GM21529 (cell line): Measurements from ENCODE around the gene SHB.

Experiments
- ATAC-seq: cut with Tn5 transposase; IDR thresholded peaks from one replicate; pipeline ENCODE4 v1.9.1; 2021; ENCODE audit not compliant: unreplicated experiment

SHB gene

GRCh38 chr9:38026021-38026809 is 42.8 kb downstream of the SHB start:
- no peak for ATAC-seq

- ATAC-seq = no peak
These were observed 43.9 kb downstream of the SHB start for GRCh38 chr9:38025166-38025565.

- ATAC-seq = no peak
These were observed 44.9 kb downstream of the SHB start for GRCh38 chr9:38024036-38024681.

- no peak for ATAC-seq
These were observed 45.4 kb downstream of the SHB start for GRCh38 chr9:38023661-38024035.

GRCh38 chr9:38022995-38023394 is 46.0 kb downstream of the SHB start:
- ATAC-seq = no peak

- no peak for ATAC-seq
These were observed 46.7 kb downstream of the SHB start for GRCh38 chr9:38022203-38022895.

- no peak for ATAC-seq
These were observed 48.6 kb downstream of the SHB start for GRCh38 chr9:38020151-38021076.

GRCh38 chr9:38019731-38020130 is 49.3 kb downstream of the SHB start:
- no peak for ATAC-seq

GRCh38 chr9:38018958-38019602 is 49.9 kb downstream of the SHB start:
- no peak for ATAC-seq

GRCh38 chr9:38018241-38018957 is 50.6 kb downstream of the SHB start:
- ATAC-seq = no peak

- ATAC-seq = no peak
These were observed 51.2 kb downstream of the SHB start for GRCh38 chr9:38017885-38018186.

GRCh38 chr9:38017149-38017884 is 51.7 kb downstream of the SHB start:
- no peak for ATAC-seq

- ATAC-seq = no peak
These were observed 52.5 kb downstream of the SHB start for GRCh38 chr9:38016375-38017135.

- no peak for ATAC-seq
These were observed 53.1 kb downstream of the SHB start for GRCh38 chr9:38015906-38016305.

GRCh38 chr9:38015266-38015665 is 53.8 kb downstream of the SHB start:
- no peak for ATAC-seq

GRCh38 chr9:38012767-38013450 is 56.1 kb downstream of the SHB start:
- no peak for ATAC-seq

- ATAC-seq = no peak
These were observed 57.0 kb downstream of the SHB start for GRCh38 chr9:38011991-38012390.
